Uterus (tissue), 4 donors: Measurements from ENCODE around the gene HSPG2. TPM values are rescaled to one million over a fixed set of nuclear protein-coding genes. Genes with fewer than 3 reads are reported as not detected.

Experiments used
- DNase-seq, 2 donors: peaks; one replicate each; pipeline ENCODE4 v3.0.0-alpha.2; 2019 to 2020
- H3K27ac ChIP-seq, 2 donors: fragments of 200-600 bp; sonication (generic); 1 replicate in 1 of 2; 2 replicates in 1 of 2; pipeline ENCODE4 v1.5.1; 2016 to 2018
- H3K27me3 ChIP-seq, 2 donors: fragments of 200-600 bp; sonication (generic); one replicate each; pipeline ENCODE4 v1.5.1; 2018 to 2019; ENCODE audit warnings: control low read depth in 1 of 2
- H3K36me3 ChIP-seq, 2 donors: fragments of 200-600 bp; sonication (generic); one replicate each; pipeline ENCODE4 v1.5.1; 2019; ENCODE audit warnings: control low read depth in 1 of 2
- H3K4me1 ChIP-seq, 2 donors: fragments of 200-600 bp; sonication (generic); one replicate each; pipeline ENCODE4 v1.5.1; 2018 to 2019; ENCODE audit warnings: control low read depth in 1 of 2
- H3K4me3 ChIP-seq, 2 donors: fragments of 200-600 bp; sonication (generic); 1 replicate in 1 of 2; 2 replicates in 1 of 2; pipeline ENCODE4 v1.5.1; 2018 to 2019; ENCODE audit warnings: mild to moderate bottlenecking in 1 of 2
- H3K9me3 ChIP-seq, 2 donors: fragments of 200-600 bp; sonication (generic); one replicate each; pipeline ENCODE4 v1.5.1; 2019; ENCODE audit warnings: control low read depth in 1 of 2
- CTCF ChIP-seq, 4 experiments: fragments of 200-600 bp in 2 of 4; fragments of 450-650 bp in 2 of 4; sonication (generic) in 2 of 4; IDR thresholded peaks; one replicate each; pipeline ENCODE4 v1.5.1; 2016 to 2019; ENCODE audit warnings: antibody characterized with exemption in 4 of 4, mild to moderate bottlenecking in 2 of 4, moderate library complexity in 1 of 4
- POLR2A ChIP-seq, 2 donors: fragments of 450-650 bp; IDR thresholded peaks; one replicate each; pipeline ENCODE4 v1.6.1; 2016; ENCODE audit warnings: antibody characterized with exemption in 2 of 2, mild to moderate bottlenecking in 1 of 2, moderate library complexity in 1 of 2
- intact Hi-C: fragments of 100-400 bp; cut with DNase I; formaldehyde crosslinking; loops from one replicate; pipeline ENCODE4 v1.15.1; 2023; ENCODE audit warnings: low total_unique reads
- total RNA-seq, 4 donors: library from RNA; depleted of rRNA in 3 of 4; stranded (reverse); fragments of >200 nt in 3 of 4; gene quantifications; one replicate each; pipeline versions ENCODE4 v1.1.0 to v1.2.4, GENCODE V29; 2014 to 2023
- donor health status: DM: yes; HTN: yes; CAD: no.

HSPG2 gene
- total RNA-seq, 4 donors from 2014 or later = 96.8 to 677 (median 290) TPM

- no peaks in the 10 kb centered on the region for H3K9me3 ChIP-seq
- no peaks in the 10 kb centered on the region for H3K4me1 ChIP-seq
- no peak overlapping the region for H3K27ac ChIP-seq
- TF ChIP-seq CTCF (IDR thresholded peaks at IDR 0.05) (no peak), POLR2A (IDR thresholded peaks at IDR 0.05) (no peak)
- DNase-seq = no peak
- intact Hi-C loops = no loop called here
- H3K36me3 ChIP-seq = no peaks in the 10 kb centered on the region
- H3K27me3 ChIP-seq = no peaks in the 10 kb centered on the region
- H3K4me3 ChIP-seq = no peak overlapping the region
Measured at GRCh38 chr1:21774835-21775549, 162.1 kb downstream of the HSPG2 start.

DNA sequence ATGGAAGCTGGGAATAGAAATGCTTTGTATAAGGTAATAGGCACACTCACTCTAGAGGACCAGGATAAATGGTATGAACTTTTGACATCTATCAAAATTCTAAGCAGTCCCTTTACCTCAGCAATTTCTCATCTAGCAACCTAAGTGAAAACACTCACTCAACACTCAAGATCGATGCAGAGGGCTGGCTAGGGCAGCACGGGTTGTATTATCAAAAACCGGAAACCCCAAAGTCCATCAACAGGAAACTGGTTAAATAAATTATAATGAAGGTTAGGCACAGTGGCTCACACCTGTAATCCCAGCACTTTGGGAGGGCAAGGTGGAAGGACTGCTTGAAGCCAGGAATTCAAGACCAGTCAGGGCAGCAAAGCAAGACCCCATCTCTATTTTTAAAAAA lies 163.5 kb downstream of the HSPG2 start:
- no peaks in the 10 kb centered on the region for H3K27me3 ChIP-seq
- H3K4me3 ChIP-seq = no peak overlapping the region
- no peak for TF ChIP-seq CTCF (IDR thresholded peaks at IDR 0.05)
- TF ChIP-seq POLR2A (IDR thresholded peaks at IDR 0.05) = no peak
- intact Hi-C loops = no loop called here
- no peaks in the 10 kb centered on the region for H3K4me1 ChIP-seq
- no peak for DNase-seq
- no peaks in the 10 kb centered on the region for H3K36me3 ChIP-seq
- H3K27ac ChIP-seq = peak overlapping the region in 1 of 2 donors; percentile 31
- no peaks in the 10 kb centered on the region for H3K9me3 ChIP-seq

Other genes with a start within 250 kb of the HSPG2 start
- 10 to 100 TPM; 23.1 to 92.5 (median 64.4) TPM for gene USP48, start 154.2 kb downstream of the HSPG2 start, total RNA-seq
- under 1 TPM in 1 of 4 donors, not detected in 3; 0.48 TPM for gene LDLRAD2, start 125.0 kb downstream of the HSPG2 start, total RNA-seq
- under 1 TPM in 1 of 4 donors, not detected in 3; 0.35 TPM for gene CELA3B, start 39.7 kb upstream of the HSPG2 start, total RNA-seq
- gene CELA3A, start 64.3 kb upstream of the HSPG2 start, total RNA-seq = not detected
- 100 to 1,000 TPM; 173 to 570 (median 223) TPM for gene CDC42, start 115.4 kb upstream of the HSPG2 start, total RNA-seq
- gene WNT4, start 205.8 kb upstream of the HSPG2 start, total RNA-seq = 10 to 100 TPM in 2 of 4 donors, 1 to 10 TPM in 1, not detected in 1; 1.3 to 14.0 (median 11.5) TPM